HFF-Myc (cell line): ENCODE data around the gene VAMP2.

ENCODE experiments used
- DNase-seq: peaks from one replicate; pipeline ENCODE4 v3.0.0-alpha.2; 2011; ENCODE audit warnings: low read depth; ENCODE audit errors: extremely low read depth
- H3K4me3 ChIP-seq: replicated peaks from 2 replicates; pipeline ENCODE4 v1.5.1; 2011; ENCODE audit warnings: low read depth, mild to moderate bottlenecking, control low read depth, low read length
- TF ChIP-seq, protein P1 (sequence below): IDR thresholded peaks from 2 replicates; pipeline ENCODE4 v1.5.1; 2012; ENCODE audit warnings: mild to moderate bottlenecking, low read depth, low read length, control low read depth; ENCODE audit errors: missing control alignments

VAMP2 gene

DNA sequence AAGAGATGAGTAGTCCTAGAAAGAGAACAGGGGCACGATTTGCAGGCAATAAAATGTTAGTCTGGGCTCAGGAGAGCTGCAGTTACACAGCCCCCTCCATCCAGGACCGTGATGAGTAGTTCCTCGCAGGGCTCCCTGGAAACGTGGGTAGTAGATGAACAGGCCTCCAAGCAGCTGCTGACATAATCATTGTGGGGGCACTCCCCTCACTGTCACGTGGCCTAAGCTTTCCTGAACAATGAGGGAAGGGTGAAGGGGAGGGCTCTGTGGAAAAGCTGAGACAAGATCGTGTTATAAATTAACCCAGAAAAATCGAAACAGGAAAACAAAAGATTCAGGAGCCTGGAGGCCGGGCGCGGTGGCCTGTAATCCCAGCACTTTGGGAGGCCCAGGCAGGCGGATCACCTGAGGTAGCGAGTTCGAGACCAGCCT, 9.2 kb downstream of the VAMP2 start:
- TF ChIP-seq, protein P1, sequence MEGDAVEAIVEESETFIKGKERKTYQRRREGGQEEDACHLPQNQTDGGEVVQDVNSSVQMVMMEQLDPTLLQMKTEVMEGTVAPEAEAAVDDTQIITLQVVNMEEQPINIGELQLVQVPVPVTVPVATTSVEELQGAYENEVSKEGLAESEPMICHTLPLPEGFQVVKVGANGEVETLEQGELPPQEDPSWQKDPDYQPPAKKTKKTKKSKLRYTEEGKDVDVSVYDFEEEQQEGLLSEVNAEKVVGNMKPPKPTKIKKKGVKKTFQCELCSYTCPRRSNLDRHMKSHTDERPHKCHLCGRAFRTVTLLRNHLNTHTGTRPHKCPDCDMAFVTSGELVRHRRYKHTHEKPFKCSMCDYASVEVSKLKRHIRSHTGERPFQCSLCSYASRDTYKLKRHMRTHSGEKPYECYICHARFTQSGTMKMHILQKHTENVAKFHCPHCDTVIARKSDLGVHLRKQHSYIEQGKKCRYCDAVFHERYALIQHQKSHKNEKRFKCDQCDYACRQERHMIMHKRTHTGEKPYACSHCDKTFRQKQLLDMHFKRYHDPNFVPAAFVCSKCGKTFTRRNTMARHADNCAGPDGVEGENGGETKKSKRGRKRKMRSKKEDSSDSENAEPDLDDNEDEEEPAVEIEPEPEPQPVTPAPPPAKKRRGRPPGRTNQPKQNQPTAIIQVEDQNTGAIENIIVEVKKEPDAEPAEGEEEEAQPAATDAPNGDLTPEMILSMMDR: no peak
- peak; percentile 72 for DNase-seq
- H3K4me3 ChIP-seq: no peak overlapping the region

DNA sequence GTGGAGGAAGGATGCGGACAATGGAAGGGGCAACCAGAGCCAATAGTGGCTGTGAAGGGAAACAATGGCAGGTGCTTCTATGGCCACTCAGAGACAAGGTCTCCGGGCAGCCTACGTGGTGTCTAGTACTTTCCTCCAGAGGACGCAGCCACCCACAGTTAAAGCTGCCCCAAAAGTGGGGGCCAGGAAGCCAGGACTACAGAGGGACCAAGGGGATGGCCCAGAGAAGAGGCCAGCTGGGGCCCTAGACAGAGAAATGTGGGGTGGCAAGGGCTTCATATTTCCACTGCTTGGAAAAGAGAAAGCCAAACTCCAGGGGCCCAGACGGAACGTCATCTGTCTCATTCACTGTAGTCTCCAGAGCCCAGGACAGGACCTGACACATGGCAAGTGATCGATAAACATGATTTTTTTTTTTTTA, 9.7 kb downstream of the VAMP2 start:
- TF ChIP-seq, protein P1: no peak
- H3K4me3 ChIP-seq: peak overlapping the region; percentile 82
- DNase-seq: no peak

DNA sequence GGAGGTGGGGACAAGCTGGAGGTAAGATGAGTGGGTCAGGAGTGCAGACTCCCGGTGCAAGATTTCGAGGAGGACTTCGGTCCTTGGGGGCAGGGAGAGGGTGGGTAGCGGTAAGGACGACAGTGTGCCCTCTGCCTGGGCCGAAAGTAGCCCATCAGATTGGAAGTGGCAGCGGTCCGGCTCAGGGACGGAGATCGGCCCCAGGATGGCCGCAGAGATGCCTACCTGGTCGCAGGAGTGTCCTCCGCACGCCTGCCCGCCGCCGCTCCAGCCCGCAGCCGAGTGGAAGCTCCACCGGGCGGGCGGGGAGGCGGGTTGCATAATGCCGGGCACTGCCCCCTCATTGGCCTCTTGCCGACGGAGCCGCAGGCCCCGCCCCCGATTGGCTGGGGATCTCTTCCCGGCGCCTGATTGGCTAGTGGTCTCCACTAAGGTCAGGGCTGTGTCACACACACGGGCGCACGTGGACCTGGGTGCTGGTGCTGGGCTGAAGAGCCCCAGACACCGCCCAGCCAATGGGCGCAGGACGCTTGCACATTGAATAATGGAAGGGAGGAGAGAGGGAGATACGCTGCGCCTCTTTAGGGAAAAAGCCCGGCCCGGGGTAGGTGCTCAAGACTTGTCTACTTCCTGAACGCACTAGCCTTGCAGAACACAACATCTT, 10.5 kb downstream of the VAMP2 start, which contains the start of gene PER1:
Gene PER1, minus strand, starts transcription at position 293 of the 664 bp plus-strand sequence. CDS start 1,698 bp downstream, outside the sequence.
- peak; percentile 82 for DNase-seq
- H3K4me3 ChIP-seq: peak within 1 kb of the TSS; percentile 82
- TF ChIP-seq, protein P1: no peak

DNA sequence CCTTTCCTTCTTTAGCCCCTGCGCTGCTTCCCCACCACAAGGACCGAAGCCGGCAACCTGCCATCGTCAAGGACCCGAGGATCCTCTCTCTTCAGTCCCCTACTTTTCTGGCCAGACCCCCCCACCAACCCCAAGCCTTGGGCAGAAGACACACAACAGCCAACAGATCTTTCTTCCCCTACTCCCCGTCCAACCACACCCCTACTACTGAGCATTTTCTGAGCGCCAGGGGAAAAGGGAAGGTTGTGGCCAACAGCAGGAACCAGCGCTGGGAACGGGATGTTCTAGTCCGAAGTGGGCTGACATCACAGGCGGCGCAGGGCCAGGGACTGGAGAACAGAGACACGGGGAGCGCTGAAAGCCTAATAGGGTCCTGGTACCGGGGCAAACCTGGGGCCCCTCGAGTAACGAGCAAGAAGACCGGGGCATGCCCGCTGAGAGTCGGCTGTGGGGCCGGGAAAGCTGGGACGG, 11.1 kb downstream of the VAMP2 start:
- TF ChIP-seq, protein P1: no peak
- peak overlapping the region; percentile 82 for H3K4me3 ChIP-seq
- no peak for DNase-seq

DNA sequence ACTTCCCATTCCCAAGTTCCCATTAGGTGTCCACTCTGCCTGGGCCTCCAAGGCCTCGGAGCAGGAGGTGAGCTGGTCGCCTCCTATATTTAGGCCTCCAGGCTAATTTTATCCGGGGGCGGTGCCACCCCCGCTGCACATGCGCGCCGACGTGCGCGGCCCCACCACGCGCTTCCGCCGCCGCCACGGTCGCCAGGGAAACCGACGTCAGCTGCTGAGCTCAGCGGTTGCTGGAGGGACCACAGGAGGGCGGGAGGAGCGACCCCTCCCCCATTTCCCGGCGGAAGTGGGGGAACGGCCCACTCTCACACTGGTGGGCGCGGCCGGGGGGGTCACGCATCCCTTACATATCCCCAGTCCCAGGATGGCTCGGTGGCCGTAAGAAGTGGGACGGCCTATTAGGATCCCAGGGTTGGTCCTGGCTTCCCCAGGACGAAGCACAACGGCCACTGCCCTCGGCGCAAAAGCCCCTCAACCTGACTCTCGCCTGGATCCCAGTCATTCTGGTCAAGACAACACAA, 11.6 kb downstream of the VAMP2 start:
- peak overlapping the region; percentile 82 for H3K4me3 ChIP-seq
- DNase-seq: no peak
- TF ChIP-seq, protein P1: no peak

DNA sequence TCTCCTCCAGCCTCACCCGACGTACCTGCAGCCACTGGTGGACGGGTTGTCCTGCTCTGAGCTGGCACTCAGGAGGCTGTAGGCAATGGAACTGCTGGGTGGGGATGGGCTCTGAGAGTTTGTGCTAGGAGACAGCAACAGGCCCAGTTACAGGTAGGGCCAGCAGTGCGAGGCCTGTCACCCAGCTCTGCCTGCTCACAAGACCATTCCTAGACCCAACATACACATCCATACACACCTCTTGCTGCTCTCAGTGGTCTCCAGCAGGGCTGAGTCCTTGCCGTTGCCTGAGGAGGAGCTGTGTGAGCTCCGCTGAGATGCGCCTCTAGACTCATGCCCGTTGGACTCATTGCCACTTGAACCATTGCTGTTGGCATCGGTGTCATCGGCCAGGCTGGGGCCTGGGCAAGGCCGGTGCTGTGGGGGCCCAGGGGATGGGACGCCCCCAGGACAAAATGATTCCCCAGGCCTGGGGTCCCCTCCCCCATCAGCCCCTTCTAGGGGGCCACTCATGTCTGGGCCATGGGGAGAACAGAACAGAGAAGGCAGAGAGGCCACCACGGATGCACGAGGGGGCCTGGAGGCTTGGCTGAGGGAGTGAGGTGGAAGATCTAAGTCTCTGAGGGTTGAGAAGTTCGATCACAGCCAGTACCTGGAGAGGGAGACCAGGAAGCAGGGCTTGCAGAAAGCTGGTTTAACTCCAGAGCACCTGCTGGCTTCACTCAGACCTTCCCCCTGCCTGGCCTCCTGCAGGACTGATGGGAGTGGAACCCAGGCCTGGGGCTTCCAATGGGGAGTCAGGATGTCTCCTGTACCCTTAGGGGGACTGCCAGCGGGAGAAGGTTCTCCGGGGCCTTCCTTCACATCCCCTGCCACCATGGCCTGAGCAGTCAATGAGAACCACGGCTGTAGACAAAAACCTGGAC, 12.3 kb downstream of the VAMP2 start:
- H3K4me3 ChIP-seq: peak overlapping the region; percentile 82
- TF ChIP-seq, protein P1: no peak
- no peak for DNase-seq
